Neural cell (in vitro differentiated cells): ENCODE data around the gene AP3B1.
"Not testable (repeated sequence)": the region's sequence is repeated elsewhere in the genome, so short reads cannot be mapped to it uniquely, and the experiment has no call there.

Experiments
- CTCF ChIP-seq: fragments of 450-650 bp; IDR thresholded peaks from 2 replicates; pipeline ENCODE4 v1.5.1; 2014; ENCODE audit warnings: antibody characterized with exemption, mild to moderate bottlenecking, moderate library complexity; ENCODE audit not compliant: poor library complexity, severe bottlenecking
- EP300 ChIP-seq: fragments of 450-650 bp; conservative IDR thresholded peaks from 2 replicates; pipeline ENCODE4 v1.6.1; 2014; ENCODE audit warnings: antibody characterized with exemption, mild to moderate bottlenecking, moderate library complexity; ENCODE audit not compliant: poor library complexity, severe bottlenecking
- EZH2 ChIP-seq: fragments of 200-600, 300-800 bp; shearing (Covaris generic), sonication (generic); IDR thresholded peaks from 2 replicates; pipeline ENCODE4 v1.6.1; 2014; ENCODE audit warnings: antibody characterized with exemption, low read length, borderline replicate concordance, mild to moderate bottlenecking; ENCODE audit not compliant: insufficient read depth, poor library complexity, severe bottlenecking
- POLR2AphosphoS5 ChIP-seq: IDR thresholded peaks from 2 replicates; pipeline ENCODE4 v1.6.1; 2012
- RAD21 ChIP-seq: fragments of 450-650 bp; conservative IDR thresholded peaks from 2 replicates; pipeline ENCODE4 v1.6.1; 2014; ENCODE audit warnings: antibody characterized with exemption, mild to moderate bottlenecking, moderate library complexity
- REST ChIP-seq: IDR thresholded peaks from 2 replicates; pipeline ENCODE4 v1.6.1; 2012; ENCODE audit warnings: borderline replicate concordance
- TAF1 ChIP-seq: IDR thresholded peaks from 2 replicates; pipeline ENCODE4 v1.6.1; 2012; ENCODE audit warnings: low read depth

- TF ChIP-seq REST, TAF1, CTCF, RAD21, EP300, EZH2, POLR2AphosphoS5: not testable (repeated sequence)
Measured at GRCh38 chr5:78067581-78067980, 226.9 kb downstream of the AP3B1 start.
